SK-N-MC (cell line): ENCODE measurements around the gene LOXHD1.

Experiments
- EZH2 ChIP-seq: fragments of 200-600 bp; sonication (generic); IDR thresholded peaks from one replicate; pipeline ENCODE4 v1.6.1; 2017; ENCODE audit warnings: antibody characterized with exemption
- FOXP2 ChIP-seq: optimal IDR thresholded peaks from 2 replicates; pipeline ENCODE3; 2011; ENCODE audit warnings: mild to moderate bottlenecking, moderate library complexity; ENCODE audit not compliant: insufficient read depth; ENCODE audit errors: extremely low read length, control extremely low read depth
- POLR2AphosphoS5 ChIP-seq: IDR thresholded peaks from 2 replicates; pipeline ENCODE4 v1.6.1; 2012; ENCODE audit warnings: mild to moderate bottlenecking, low read depth, low read length, borderline replicate concordance

DNA sequence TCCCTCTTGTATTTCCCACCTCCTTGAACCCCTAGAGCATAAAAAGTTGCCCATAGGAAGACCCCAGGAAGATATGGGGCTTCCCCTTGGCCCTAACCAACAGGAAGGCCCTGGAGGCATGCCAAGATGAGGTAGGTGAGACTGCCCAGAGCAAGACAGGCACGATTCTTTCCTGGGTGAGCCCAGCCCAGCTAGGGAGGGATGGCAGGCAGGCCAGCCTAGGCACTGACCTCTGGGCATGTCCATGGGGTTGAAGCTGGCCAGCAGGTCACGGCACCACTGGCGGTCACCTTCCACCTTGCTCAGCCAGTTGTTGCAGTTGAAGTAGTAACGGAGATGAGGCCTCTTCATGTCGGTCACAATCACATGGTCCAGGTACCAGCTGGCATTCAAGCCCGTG, 17.6 kb downstream of the LOXHD1 start:
- TF ChIP-seq POLR2AphosphoS5 (no peak), EZH2 (no peak), FOXP2 (no peak)
